NCI-H1417 (cell line): ENCODE data around the gene SUGCT.

ENCODE experiments used
- DNase-seq, 3 experiments: peaks; one replicate each; lab custom pipeline; 2025; lab: John Stamatoyannopoulos, UW

SUGCT gene

DNA sequence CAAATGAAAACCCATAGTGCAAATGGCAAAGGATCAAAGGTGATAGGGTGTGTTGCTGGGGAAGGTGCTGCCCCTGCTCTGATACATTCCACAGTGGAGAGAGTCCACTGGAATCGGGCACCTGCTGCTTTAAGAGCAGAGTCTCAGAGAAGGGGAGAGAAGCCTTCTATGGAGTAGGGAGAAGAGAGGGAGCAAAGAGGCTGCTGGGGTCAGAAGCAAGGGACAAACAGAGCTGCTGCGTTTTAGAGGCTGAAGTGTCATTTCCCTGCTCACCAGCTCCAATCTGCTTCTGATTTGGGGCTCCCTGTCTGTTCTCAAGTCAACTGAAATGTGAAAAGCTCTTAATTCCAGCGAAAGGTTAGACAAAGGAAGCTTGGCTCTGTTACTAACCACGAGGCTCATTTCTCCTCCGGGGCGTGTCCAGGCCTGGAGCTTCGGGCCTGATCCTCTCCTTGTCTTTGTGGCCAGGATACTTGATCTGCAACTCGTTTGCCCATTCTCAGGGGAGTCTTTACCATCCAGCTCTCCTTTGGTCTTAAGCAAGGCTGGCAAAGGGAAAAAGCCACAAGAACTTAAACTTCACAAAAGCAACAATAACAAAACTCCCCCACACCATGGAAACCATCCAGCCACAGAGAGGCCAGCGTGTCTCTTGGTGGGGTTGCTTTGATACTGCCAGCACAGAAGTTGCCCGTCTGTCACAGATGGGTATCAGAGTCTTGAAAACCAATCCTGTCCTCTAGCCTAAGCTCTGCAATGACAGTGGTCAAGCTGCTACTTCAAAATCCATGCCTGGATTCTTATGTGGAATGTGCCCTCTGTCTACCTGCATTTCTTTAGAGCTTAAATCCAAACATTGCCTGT is 692.6 kb downstream of the SUGCT start:
- DNase-seq: no peak

DNA sequence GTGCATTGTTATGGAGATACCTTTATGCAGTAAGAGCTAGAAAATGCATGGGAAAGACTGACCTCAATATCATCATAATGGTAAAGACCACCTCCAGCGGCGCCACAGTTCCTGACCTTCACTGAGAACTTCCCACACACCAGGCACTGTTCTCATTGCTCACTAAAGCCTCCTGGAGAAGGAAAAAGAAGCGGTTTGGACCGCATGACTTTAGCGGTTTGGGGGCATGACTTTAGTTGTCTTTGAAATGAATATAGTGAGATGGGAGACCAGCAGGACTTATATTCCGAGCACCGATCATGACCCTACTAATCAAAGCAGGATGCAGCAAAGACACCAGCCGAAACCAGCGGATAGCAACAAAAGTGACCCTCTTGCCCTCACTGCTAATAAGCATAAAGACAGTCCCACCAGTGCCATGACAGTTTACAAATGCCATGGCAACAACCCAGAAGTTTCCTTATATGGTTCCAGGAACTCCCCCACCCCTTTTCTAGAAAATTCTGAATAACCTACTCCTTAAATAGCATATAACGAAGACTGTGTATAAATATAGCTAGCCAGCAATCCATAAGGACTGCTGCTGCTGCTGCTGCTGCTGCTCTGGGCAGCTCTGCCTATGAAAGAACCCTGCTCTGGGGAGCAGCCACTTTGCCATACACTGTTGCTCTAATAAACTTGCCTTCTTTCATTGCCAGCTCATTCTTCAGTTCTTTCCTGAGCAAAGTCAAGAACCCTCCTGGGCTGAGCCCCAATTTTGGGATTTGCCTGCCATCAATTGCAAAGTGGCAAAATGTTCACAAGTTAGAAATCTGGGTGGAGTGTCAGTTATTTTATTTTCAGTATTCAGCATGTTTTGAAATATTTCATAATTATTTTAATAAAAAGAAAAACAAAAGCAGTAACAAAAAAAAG is 694.1 kb downstream of the SUGCT start:
- DNase-seq: no peak

DNA sequence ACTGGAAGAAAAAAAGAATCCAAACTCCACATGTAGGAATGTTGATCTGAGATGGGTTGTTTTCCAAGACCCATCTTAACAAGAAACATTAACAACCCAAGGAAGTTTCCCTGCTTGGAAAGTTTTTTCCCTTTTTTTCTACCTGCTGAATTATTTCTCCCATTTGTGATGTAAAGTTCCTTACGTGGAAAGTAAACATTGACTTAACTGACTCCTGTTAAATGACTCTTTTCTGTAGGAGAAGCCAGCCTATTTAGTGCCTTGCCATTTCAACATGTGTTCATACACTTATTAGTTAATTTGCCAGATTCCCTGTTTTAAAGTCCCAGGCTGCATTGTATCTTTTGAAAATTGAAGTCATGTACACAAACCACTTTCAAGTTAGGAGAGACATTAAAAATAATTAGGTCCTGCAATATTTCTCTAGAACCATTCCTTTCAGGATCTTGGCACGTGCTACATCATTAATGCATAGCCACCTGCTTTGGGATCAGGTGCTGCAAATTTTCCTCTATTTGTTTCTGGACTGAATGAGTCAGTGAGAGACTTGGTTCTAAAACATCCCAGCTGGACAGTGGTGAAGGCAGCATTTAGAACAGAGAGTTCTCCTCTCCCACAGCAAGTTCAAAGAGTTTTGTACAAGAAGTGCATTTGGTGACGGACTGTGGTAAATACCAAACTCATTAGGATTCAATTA is 698.5 kb downstream of the SUGCT start:
- no peak for DNase-seq

DNA sequence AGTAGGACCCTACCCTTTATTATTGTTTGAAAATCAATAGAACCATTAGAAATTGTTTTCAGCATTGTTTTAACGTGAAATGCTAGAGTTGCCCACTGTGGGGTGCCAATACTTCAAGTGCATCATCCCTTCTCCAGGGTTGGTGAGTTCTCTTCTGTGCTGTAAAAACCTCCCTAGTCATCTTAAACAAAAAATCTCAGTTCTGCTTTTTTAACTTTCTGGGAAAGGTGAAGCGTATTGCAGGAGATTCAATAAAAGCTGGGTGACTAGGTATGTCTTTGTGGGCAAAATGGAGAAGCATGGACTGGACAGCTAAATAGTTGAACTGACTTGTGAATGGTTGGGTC is 699.1 kb downstream of the SUGCT start:
- DNase-seq: no peak

DNA sequence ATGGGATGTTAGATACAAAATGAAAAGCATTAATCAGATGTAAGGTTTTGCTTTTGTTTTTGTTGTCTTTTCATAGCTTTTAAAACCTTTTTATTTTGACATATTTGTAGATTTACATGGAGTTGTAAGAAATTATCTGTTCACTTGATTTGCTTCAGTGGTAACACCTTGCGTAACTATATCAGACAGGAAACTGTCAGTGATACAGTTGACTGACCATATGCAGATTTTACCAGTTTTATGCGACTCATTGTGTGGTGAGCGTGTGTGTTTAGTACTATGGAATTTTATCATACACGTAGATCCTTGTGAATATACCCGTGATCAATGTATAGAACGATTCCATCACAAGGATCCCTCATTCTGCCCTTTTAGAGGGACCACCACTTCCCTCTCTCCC is 701.4 kb downstream of the SUGCT start:
- no peak for DNase-seq

DNA sequence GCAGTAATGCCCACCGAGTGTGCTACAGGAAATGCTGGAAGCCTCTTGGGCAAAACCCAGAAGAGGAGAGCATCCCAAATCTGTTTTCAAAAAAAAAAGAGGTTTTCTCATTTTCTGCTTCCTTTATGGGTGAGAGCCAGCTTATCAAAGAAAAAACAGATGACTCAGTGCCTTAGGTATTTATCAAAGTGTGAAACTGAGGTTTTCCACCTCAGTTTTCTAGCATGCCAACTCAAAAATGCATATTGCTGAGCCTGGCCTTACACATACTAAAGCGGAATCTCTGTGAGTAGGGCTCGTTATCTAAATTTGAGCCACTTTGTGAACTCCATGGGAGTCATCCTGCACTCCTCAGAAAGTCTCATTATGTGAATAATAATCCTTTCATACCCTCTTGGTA is 705.1 kb downstream of the SUGCT start:
- DNase-seq: no peak

DNA sequence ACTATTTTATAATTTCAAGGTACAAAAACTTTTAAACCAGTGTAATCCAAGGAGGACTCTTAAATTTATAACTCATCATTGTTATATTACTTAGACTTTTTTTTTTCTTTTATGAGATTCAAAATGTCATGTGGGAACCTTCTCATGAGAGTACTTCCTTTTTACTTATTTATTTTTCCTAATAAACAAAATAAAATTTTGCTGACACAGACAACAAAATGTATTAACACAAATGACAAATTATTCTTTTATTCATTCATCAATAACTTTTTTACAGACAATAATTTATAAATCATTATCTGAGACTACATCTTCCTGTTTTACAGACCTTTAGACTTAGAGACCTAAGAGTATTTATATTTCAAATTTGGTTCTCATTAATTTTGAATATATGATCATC is 706.2 kb downstream of the SUGCT start:
- no peak for DNase-seq

DNA sequence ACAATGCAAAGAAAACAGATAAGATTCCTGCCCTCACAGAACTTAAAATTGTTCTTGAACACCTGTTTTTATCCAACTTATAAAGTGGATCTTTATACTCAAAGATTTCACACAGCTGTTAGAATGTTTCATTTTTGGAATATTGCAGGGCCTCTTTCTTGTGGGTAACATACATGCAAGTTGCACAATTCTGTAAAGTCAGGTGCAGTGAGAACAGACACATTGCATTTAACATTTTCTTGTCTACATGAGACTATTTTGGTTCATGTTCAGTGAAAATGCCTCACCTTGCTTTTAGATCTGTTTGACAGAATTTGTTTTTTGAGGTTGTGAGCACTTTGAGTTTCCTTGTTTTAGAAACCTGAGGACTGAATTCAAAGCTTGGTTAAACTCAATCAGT is 707.8 kb downstream of the SUGCT start:
- DNase-seq: no peak

DNA sequence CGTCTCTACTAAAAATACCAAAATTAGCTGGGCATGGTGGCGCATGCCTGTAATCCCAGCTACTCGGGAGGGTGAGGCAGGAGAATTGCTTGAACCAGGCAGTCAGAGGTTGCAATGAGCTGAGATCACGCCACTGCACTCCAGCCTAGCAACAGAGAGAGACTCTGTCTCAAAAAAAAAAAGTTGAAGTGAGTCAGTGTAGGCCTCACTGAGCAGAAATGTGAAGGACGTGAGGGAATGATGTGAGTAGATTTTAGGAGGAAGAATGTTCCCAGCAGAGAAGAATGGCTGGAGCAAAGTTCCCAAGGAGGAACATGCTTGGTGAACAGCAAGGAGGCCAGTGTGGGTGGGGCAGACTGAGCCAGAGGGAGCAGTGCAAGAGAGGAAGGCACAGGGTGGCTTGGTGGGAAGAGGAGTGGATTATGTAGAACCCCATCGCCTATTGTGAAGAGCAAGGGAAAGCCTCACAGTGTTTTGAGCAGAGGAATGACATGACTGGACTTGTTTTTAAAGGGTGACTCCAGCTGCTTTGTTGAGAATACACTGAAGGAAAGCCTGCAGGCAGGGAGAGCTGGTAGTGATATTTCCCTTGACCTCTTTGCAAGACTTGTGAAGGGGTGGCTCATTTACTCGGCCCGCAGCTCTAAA is 708.7 kb downstream of the SUGCT start:
- no peak for DNase-seq

DNA sequence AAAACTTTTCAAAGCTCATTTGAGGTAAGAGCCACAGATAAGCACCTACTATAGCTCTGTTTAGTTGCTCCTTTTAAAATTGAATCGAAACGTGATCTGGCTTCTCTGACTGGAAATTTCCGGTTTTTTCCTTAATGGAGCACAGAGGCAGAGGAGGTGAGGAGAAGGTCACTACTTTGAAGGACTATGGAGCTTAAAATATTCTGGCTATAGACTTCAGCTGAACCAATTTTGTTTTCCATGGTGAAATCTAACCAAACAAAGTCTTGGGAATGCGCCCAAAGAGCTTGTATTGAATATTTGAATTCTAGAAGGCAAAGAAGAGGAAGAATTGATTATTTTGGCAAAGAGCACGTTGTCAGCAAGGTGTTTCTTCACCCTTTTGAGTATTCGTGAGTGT is 711.1 kb downstream of the SUGCT start:
- no peak for DNase-seq

DNA sequence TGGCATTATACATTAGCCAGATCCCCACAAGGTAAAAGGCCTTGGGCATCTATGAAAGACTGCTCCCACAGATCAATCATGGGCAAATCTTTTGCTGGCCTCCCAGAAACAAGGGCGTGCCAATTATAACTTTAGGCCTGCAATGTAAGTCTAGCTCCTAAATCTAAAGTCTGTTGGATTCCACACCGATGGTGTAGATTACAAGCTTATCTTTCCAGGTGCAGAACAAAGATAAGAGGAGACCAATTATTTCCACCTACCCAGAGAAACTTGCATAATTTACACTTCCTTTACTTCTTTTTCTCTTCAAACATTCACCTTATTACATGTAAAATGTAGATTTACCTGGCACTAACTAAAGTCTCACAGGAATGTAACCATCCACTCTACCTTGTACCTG is 713.1 kb downstream of the SUGCT start:
- DNase-seq: no peak

DNA sequence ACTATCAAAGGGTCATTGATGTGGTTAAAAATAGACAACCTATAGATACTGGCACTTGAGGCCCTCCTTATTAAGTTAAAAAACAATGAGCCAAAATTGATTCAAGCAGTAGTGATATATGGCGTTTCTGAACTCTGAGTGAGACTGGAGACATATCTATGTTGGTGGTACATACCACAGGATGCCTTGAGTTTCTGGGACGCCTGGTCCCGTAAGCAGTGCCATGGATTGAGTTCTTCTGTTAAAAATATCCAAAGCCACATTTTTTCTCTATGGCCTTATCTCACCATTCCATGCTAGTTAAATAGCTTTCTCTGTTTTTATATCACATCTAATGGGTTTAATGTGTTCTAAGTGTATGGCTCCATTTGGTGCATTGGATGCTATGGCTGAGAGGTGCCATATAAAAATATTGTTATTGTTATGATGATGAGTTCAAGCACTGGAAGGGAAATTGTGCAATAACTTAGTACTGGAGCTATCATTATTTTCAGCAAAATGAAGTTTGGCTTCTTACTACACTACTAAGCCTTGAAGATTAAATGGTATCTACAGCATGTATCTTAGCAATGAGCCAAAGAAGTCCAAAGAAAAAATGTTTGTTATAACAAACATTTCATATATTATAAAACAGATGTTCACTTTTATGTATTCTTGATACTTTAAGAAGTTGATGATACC is 713.9 kb downstream of the SUGCT start:
- no peak for DNase-seq

DNA sequence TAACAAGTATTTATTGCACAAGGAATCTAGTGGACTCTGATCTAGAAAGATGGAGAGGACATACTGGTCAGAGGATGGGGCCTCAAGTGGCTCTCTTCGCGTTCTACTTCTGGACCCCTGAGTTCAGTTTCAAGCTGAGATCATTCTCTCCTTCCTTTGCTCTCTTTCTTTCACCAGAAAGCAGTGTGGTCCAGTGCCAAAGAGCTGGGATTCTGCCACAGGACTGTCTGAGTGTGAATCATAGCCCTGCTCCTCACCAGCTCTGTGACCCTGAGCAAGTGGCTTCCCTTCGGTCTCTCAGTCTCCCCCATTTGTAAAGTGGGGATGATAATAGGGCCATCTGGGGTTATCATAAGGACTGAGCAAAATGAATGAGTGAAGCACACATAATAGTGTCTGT is 715.2 kb downstream of the SUGCT start:
- DNase-seq: no peak

DNA sequence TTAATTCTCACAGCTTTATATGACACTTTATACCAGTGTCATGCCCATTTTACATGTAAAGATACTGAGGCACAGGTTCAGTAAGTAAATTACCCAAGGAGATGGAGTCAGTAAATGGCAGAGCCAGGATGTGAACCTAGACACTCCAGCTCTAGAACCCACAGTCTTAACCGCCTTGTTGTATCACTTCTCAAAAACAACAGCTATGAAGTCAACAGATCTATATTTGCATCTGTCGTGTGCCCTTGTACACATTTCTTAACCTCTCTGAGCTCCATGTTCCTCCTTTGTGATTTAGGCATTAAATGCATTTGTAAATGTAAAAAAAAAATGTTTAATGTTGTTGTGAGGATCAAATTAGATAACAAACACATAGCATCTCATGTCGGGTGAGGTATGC is 716.2 kb downstream of the SUGCT start:
- DNase-seq: no peak

DNA sequence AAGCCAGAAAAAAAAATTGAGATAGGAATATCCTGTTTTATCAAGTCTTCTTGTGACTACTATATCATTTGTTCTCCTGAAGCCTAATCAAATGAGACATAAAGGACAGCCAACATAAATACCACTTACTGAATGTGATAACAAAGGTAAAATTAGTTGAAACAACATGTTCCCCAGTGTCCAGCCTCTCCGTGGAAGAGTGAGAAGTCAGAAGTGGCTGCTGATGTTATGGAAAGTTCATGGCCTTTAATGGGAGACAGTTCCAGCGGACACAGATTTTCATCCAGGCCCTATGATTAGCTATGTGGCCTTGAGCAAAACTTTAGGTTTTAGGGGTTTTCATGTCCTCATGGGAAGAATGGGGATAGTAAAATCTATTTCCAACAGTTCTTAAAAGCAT is 724.3 kb downstream of the SUGCT start:
- DNase-seq: no peak

DNA sequence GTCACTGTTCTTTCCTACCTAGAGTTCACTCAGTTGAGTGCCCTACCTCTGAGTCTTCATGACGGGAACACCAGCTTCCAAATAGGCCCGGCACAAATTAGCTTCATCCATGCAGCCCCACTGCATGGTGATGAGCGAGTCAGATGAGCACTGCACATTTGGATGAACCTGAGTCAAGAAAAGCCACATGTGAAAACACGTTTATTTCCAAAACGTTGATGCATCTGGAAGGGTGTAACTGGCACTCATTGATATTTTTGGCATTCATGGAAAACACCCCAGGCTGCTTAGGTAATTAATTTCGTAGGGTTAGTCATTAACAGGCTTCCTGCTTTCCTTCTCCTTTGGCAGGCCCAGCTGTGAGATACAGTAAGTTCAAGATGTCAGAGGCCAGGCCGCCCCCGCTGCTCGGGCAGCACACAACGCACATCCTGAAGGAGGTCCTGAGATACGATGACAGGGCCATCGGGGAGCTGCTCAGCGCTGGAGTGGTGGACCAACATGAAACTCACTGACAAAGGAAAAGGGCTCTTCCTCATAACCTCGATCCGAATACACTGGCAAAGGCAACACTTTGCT is 725.2 kb downstream of the SUGCT start:
- no peak for DNase-seq

DNA sequence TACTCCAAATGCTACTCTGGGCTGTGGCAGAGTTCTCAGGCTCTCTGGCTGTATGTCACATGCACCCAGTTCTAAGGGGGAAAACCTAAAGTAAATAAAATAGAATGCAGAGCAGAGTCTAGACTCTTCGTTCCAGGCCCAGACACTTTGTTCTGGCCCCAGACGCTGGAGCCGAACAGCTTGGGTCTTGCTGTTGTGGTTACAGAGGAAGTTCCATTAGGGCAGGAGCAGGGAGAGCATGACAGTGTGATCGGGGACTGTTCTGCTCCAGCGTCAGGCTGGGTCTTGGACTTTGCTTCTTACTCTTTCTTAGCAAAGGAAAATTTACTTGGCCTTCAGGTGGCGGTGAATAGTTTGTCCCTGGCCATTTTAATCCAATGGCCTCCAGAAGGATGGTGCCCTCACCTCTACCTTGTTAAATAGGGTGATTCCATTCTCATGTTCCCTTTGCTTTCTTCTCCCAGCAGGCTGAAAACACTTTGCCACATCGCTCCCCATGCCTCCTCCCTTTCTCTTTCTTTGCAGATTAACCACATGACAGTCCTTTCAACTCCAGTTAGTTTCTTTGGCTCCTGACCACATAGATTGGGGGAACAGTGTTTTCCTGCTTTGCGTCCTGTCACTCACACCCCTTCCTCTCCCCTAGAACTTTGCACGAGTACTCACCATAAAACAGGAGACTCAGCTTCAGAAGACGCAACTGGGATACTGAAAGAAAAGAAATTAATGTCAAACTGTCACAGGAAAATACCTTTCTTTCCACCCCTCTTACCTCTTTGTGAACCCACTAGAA is 730.8 kb downstream of the SUGCT start:
- no peak for DNase-seq

DNA sequence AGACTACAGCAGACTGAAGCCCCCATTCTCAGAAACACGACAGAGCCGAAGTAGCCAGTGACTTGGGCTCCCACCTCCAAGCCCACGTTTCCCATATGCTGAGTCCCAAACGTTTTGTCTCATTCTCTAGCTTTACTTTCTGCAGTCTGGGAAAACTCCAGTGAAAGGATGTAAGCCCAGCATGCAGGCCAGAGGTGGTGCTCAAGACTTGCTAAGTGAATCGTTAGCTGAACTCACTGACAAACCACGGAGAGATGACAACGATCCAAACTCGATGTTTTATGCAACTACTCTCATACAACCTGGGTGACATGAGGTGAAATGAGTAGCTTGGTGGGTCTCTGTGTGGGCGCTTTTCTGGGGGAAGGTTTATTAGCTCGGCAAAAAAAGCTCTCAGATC is 731.8 kb downstream of the SUGCT start:
- no peak for DNase-seq

DNA sequence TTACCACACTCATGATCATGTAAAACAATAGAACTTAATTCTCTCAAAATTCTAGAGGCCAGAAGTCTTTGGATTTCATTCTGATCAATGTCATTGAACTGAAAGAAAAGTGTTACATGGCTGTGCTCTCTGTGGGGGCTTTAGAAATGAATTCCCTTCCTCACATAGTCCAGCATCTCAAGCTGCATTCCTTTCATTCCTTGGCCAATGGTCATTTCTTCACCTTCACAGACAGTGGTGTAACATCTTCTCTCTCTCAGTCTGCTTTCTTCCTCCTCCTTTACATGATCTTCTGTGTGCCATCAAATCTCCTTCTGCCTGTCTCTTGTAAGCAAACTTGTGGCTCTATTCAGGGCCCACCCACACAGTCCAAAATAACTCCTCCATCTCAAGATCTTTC is 735.3 kb downstream of the SUGCT start:
- no peak for DNase-seq

DNA sequence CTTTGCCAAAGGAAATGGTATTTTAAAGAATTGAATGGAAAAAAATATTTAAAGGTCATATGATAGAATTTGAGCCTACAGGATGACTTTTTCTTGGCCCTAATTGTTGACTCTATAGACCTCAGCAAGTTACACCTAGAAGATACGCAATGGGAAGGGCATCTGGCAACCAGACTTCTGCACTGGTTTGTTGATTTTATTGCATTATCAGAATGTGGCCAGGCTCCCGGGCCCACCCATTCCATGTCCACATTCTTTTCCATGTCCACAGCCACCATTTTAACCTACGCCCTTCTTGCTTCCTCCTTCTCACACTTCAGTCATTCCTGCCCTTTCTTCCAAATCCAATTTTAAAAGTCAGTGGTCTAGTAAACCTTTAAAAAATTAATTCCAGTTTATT is 738.4 kb downstream of the SUGCT start:
- DNase-seq: no peak
